IPS DF 19.7 (cell line): ENCODE measurements around the gene PAFAH1B2.

Source experiments
- DNase-seq: peaks from one replicate; pipeline ENCODE4 v3.0.0-alpha.2; 2013; ENCODE audit warnings: low read depth, low spot score

The PAFAH1B2 gene

GRCh38 chr11:117220568-117220967 lies 76.5 kb downstream of the PAFAH1B2 start:
- DNase-seq: no peak

GRCh38 chr11:117220999-117221774 lies 77.1 kb downstream of the PAFAH1B2 start:
- DNase-seq: no peak

DNA sequence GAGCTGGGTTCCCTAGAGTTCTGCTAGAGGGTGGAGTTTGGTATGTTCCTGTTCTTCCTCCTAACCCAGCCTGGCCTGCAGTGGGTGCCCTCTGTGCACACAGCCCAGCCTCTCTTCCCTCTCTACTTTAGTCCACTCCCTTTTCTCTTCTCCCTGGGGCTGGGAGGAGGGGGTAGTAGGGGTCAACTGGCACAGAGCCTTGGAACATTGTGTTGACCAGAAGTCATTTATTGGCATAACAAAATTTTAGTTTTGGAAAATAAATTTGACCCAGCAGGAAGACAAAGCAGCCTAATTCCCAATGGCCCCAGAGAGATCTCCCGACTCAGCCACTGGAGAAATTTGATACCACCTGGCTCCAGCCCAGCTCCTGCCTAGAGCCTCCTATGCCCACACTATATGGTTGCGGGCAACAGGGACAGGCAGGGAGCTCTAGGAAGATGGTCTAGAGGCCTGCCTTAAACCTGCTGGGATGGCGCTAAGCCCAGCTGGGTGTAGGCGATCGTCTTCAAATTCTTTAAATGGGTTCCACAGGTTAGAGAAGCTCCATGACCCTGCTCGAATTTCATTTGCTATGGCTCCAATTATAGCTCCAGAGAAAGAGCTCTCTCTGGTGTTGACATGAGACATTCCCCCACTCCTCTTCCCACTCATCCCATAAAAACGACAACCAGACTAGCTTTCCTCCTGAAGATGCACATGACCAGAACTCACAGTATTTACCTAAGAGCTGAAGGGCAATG lies 77.9 kb downstream of the PAFAH1B2 start:
- DNase-seq: no peak

DNA sequence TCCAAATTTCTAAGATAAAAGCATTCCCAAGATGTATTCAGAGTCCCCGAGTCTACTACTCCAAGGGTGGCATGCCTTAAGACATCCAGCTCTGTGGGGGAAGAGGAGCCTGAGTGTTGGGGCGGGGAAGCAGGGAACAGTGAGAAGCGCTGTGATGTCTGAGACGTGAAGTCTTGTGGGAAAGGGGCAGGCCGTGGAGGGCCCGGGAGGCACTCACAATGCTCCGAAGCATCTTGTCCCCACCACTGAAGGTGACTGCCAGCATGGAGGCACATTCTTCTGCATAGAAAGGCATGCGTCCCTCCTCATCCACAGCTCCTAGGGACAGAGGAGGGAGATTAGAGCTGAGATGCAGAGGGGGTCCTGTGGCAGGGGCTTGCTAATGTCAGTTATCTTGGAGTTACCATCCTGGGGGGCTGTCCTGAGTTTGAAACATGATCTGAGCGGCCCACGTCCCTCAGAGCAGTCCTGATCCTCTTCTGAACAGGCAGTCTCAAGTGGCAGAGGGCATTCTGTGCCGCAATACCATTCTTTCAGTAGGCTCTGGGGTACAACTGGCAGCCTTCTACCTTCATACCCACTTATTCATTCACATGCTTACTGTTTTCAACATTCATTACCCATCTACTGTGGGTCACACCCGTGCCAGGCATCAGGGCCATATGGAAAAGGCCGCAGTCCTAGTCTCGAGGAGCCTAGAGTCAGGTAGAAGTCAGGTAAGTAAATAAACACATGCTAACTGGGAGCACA lies 79.1 kb downstream of the PAFAH1B2 start:
- DNase-seq: no peak

DNA sequence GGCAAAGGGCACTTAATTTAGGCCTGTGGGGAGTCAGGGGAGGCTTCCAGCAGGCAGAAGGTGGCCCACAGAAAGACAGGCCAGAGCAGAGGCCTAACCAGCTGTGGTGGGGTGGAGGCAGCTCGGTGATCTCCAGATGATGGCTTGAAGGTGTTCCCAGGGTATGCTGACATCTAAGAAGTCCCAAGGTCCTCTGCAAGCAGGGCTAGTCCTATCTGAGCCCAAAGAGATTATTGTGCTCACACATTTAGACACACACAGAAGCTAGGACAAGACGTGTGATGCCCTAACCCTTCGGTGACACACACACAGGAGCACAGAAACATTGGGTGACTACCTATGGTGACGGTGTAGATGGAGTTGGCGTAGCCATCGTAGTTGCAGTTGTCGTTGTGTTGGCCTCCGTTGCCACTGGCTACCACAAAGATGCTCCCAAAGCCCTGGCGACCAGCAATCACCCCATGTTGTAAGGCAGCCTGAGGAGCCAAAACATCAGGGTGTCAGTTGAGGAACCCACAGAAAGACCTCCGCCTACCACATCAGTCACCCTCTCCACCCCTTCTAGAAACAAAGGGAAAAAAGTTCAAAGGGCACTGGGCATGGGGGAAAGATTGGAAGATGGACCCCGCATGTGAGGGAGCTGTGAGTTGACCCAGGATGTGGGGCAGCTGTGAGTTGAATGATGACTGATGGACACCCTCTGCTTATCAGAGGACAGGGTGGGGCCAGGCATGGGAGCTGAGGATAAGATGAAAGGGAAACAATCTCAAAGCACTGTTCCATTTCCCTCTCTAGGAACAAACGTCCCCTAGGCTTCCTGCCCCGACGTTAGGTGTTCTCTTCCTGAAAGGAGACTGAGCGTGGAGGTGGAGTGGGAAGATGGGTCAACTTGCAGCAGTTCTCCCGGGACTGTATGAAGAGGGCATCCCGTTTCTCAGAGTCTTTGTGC lies 79.9 kb downstream of the PAFAH1B2 start:
- no peak for DNase-seq

DNA sequence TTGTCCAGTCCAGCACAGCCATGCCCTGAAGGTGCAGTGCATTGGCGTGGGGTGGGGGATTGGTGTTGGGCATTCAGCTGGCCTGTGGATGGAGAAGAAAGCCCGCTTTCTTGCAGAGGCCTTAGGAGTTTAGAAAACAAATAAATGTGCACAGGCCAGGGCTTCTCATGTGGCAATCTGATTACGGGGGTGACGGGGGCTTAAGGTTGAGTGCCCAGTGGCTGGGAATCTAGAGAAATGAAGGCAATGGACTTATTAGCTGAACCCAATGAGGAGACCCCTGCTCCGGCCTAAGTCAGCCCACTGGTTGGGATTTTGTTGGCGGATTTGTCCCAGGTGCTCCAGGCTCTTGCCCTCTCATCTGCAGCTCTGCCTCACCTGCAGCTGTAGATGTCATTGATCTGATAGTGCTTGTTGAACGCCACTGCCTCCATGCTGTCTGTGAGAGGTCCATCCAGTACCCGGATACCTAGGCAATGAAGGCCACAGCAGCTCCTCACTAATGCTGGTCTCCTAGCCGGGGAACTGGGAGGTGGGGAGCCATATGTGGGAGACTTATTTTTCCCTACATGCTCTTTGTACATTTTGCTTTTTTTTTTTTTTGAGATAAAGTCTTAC lies 81.6 kb downstream of the PAFAH1B2 start:
- no peak for DNase-seq
